Measurements from ENCODE around the gene WNK2.
A peak's percentile ranks its signal among the peaks of the same experiment; 100 is the strongest.

Gene WNK2

DNA sequence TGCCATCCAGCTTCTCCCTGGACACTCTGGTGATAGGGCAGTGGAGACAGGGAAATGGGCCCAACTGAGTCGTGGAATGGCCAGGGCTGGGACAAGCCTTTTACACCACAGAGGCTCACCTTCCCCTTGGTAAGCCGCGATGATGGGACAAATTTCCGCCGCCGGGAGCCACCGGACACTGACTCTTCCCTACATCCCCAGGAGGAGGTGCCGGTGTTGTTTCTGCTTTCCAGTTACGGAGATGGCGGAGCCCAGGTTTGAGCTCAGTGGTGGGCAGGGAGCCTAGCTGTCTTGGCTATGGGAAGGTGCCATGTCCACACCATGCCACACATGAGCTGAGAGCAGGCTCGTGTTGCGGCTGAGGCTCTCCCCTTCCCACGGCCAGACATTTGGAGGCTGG, 19.9 kb upstream of the WNK2 start:
- ATAC-seq, result no peak

DNA sequence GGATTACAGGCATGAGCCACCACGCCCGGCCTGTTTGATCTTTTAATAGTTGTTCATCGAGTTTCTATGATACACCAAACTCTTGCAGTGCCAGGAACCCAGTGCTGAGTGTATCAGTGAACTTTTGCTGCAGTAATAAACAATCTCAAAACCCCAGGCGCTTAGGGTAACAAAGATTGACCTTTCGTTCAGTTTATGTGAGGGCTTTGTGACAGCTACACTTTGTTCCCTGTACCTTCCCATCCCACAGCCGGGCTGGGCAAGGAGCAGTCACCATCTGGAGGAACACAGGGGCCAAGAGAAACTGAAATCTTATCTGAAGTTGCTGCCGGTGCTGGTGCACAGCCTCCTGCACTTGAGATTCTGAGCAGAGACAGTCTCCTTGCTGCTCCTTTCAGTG, 17.2 kb upstream of the WNK2 start:
- ATAC-seq, result no peak

DNA sequence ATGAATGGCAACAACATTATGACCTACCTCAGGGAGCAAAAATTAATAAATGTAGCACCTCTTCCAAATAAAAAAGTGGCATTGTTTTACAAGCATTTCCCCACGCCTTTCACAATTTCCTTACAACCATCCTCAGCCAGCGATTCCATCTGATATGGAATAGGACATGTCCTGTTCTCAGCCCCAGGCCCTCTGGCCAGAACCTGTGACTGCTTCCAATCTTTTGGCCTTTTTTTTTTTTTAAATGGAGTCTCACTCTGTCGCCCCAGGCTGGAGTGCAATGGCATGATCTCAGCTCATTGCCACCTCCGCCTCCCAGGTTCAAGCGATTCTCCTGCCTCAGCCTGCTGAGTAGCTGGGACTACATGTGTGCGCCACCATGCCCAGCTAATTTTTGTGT, 16.8 kb upstream of the WNK2 start:
- ATAC-seq, result no peak

DNA sequence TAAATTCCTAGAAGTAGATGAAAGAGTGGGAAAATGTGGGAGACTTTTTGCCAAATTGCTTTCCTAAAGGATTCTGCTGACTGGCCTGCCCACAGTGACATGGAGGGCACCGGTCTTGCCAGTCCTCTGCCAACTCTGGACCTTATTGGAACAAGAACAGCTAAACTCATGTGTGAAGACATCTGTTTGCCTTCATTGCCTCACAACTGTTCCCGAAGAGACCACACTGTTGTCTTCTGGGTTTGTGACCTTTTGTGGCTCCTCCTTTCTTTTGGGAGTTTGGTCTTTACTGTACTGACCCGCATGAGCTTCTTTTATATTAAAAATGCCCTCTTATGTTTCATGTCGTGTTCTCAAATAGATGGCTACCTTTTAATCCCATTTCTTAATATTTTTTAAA, 16.1 kb upstream of the WNK2 start:
- ATAC-seq, result no peak

DNA sequence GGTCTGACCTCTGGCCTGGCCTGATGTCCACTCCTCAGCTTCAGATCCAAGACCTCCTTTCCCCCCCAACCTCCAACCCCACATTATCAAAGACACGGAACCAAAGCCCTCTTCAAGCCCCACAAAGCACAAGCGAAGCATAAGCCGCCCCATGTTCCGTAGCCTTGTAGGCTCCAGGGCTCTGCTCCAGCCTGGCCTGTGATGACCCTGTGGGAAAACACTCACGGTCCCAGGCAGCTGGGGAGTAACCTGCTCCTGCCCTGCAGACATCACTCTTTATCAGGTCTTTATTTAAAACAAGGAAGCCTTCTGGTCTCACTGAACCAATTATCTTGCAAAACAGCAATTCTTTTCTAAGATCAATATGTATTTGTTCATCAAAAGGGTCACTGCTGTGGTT, 15.4 kb upstream of the WNK2 start:
- ATAC-seq, result no peak

DNA sequence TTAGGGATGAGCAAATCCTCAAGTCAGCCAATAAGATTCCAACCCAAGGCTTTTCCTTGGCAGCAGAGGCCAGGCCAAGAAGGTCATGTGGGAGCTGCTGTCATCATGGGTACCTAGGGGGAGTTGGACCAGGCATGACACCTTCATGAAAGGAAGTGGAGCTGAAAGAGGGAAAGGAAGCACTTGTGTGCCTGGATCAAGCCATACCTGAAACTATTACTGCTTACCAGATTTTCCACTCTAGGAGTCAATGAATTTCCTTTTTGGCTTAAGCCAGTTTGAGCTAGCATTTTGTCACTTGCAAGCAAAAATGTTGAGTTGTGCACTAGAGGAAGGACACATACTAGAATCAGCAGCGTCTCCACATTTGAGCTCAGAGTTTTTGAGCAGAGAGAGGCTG, 14.5 kb upstream of the WNK2 start:
- no peak for ATAC-seq

DNA sequence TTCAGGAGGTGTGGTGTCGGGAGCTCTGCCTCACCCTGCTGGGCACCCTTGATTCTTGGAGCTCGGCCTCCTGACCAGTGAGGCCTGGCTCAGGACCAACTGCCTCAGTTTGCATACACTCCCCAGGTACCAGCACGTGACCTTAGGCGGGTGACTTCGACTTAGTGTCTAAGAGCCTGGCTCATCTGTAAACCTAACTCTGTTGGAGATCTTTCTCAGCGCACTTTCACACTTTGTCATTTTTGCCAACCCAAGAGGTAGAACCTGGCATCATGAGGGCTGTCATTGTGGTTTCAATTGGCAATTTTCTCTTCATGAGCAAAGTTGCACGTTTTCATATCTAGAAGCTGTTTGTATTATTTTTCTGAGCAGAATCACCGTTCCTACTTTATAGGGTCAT, 13.4 kb upstream of the WNK2 start:
- no peak for ATAC-seq

DNA sequence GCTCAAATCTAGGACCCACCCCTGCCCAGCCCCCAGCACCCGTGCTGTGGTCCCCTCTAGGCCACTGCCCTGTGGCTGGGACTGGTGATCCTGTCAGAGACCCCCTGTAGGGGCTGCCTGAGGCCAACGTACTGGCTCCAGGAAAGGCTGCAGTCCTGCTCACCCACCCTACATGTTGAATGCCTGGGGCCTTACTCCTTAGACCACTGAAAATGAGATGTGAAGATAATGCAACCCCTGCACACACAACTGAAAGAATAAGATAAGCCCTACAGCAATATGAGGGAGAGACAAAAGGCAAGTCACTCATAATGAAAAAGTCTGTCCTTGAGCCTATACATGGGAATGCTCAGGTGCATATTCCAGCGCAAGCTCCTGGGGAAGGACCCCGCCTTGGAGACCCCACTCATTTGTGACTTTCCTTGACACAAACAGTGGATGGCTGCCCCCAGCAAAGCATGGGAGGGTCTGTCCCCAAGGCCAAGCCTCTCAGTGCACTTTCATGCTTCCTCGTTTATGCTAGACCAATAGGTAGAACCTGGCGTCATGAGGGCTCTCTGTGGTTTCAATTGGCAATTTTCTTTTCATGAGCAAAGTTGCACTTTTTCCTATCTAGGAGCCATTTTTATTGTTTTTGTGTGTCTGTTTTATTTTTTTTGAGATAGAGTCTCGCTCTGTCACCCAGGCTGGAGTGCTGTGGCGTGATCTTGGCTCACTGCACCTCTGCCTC, 12.5 kb upstream of the WNK2 start:
- no peak for ATAC-seq

DNA sequence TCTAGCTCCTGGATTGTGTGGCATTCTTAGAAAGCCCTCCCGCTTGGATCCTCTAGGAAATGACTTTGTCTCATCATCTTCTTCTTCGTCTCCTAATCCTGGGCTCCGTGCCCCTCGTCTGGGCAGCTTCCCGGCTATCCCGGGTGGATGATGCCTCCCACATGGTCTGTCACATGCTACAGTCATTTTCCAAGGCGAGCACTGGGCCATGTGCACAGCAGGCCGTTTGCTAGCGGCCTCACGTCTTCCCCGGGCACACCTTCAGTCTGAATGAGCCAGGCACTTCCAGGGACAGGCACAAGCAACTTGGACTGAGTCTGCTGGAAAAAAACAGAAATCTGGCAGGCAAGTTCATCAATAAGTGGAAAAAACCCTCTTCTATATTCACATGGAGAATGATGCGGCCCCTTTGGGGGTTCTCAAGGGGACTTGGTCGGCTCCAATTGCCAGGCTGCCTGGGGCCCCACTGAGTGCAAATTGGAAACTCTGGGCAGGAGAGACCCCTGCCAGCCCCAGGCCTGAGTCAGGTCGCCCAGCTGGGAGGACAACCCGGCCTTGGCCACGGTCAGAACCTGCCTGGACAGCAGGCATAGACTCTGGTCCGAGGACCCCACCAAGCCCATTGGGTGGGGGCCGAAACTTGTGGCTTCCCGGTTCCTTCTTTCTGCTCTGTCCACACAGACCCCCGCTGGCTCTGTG, 11.1 kb upstream of the WNK2 start:
- ATAC-seq, result no peak

DNA sequence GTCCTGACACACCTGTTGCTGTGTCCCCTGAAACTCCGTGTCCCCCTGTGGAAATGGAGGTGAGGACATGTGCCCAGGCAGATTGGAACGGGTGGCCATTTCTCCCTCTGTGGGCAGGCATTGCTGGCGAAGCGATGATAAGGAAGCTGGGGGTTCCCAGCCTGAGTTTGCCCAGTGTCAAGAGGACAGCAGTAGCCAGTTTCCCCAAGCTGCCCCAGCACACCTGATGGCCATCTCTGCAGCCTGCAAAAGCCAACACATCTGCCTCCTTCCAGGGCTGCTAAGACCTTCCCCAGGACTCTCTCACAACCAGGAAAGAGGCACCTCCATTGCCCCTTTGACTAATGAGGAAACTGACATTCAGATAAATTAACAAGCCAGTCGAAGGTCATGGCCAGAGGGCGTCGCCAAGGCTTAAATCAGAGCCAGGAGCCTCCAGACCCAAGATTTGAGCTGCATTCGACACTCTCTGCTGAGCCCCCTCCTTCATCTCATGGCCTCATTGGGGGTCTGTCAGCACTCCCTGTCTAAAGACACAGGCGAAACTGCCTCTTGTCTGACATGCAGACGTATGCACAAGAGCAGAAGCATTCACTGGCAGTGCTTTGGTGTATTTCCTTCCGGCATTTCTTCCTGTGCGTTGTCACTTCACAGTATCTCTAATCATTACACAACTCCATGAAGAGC, 10.4 kb upstream of the WNK2 start:
- no peak for ATAC-seq

DNA sequence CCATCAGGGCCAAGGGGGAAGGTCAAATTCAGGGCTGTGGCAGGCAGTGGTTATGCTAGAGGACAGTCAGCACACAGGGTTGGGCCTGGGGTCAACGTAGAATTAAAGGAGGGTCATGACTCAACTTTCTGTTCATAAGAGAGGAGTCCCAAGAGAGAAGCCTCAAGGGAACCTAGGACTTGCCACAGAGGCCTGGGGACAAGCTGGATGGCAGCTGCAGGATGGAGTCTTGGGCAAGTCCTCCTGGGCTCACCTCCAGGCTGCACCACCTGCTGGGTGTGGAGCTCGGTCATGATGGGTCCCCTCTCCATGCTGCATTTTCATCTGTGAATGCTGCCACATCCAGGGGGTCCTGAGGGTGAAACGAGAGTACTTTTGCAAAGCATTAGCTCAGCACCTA, 9.0 kb upstream of the WNK2 start:
- no peak for ATAC-seq

DNA sequence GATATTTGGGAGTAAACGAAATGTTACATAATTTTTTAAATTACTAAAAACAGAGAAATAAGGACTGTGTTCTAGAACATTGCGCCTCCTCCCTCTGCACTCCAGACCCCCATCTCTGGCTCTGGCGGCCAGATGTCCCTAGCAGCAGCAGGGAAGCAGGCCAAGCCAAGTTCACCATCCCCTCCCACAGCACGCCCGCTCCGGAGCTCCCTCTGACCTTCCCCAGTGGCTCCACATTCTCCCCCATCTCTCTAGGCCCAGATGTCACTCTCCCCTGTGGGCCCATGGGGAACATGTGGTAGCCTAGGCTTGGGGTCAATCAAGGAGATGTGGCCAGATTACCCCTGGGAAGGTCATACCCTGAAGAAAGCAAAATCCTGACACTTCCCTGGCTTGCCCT, 6.3 kb upstream of the WNK2 start:
- ATAC-seq, result no peak

DNA sequence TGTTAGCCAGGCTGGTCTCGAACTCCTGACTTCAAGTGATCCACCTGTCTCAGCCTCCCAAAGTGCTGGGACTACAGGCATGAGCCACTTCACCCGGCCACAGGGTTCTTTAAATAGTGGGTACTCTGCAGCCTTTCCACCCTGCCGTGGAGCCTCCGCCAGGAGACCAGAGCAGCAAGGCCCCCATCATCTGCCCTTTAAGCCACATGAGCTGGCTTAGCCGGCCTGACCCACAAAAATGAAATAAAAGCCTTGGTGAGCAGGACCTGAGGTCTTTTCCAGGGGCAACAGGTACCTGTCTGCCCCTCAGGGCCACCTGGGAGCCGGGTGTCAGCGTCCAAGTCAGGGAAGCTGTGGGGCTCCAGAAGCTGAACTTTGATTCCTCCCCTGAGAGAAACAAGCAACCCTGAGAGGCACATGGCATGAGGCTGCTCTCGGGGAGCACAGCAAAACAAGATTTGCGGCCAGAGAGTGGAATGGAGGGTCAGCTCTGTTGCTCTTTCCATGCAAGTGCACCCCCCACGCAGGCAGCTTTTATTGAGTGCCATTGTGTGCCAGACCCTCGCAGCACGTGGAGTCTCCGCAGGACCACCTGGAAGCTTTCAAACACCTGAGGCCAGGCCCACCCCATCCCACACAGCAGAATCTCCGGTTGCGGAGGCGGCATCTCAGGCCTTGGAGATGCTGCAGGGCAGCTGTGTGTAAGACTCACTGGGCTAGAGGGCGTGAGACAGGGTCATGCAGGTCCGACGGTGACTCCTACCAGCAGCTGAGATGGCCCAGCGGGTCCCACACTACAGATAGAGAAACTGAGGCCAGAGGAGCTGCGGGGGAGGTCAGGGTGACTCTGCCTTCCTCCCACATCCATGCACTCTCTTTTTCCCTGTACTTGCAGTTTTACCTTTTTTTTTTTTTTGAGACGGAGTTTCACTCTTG, 4.8 kb upstream of the WNK2 start:
- ATAC-seq, result no peak

DNA sequence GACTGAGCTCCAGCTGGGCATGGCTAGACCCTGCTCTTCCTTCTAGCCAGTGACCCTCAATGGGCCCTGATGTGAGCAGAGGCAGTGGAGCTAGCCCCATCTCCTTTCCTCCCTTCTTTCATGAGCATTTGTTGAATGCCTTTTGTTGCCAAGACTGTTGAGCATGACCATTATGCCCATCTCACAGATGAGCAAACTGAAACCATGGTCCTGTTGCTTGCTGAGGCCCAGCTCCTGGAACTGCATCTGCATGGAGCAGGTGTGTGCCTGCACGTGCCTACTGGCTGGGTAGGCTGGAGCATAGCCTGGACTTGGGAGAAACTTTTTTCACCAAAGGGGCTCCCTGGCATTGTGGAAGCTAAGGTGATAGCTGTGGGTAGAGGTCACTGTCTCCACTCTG, 3.0 kb upstream of the WNK2 start:
- no peak for ATAC-seq

DNA sequence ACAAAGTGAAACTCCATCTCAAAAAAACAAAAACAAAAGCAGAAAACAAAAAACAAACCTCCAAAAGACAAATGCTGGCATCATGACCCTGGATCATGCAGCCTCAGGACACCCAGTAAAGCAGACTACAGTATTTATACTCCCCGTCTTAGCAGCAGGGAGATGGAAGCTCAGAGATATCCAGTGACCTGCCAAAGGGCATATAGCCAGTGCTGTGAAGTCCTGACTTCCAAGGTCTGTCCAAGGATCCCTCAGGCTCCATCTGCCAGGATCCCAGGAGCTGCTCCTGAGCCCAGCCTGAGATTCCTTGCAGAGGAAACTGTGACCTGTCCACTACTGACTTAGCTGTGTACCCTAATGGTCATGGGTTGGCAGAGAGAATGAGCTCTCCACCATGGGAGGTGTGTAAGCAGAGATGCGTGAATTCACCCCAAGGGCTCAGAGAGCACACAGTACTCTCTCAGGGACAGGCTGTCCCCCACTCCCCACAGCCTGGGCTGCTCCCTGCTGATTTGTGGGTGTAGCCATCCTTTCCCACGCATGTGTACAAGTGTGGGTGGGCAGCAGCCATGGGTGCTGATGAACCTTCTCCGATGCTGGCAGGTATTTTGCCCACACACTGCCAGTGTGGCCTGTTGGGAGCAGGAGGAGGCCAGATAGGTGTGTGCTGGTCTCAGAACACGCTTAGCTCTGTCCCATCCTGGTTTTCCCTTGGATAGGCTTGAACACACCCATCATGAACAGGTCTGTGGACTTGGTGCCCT, 2.1 kb upstream of the WNK2 start:
- no peak for ATAC-seq

DNA sequence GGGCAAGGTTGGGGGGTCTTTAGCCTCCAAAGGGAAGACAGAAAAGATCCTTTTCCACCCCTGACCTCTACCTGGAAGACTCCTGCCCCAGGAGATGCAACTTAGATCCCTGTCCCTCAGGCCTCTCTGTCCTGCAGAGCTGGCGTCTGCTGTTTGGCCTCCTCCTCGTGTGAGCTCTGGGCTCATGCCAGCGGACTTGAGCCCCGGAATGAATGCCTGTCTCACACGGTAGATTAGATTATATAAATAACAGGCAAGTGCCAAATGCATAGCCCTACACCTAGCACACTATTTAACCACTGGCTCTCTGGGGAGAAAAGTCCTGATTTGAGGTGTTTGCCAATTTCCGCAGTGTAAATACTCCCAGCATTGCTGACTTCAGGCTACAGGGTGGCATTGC, 1.4 kb upstream of the WNK2 start:
- ATAC-seq, result no peak

DNA sequence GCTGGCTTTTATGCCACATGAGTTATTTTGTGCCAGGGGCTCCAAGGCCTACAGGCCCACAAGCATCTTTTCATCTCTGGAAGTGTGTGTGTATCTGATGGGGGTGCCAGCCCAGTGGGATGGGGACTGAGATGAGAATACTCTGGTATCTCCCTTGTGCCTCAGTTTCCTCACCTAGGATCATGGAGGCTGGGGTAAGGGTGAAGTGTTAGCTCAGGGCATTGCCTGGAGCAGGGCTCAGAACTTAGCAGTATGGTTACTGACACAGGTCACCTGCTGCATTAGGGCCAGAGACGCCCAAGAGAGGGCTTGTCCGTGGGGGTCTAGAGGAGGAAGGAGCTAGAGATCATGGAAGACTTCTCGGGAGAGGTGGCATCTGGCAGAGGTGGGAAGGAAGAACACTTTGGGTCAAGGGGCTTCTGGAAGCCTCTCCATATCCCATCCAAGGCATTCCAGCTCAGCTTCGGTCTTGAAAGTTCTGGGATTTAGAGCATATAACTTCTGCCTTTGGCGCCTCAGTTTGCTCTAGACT, 742 bp upstream of the WNK2 start:
- ATAC-seq, result no peak

DNA sequence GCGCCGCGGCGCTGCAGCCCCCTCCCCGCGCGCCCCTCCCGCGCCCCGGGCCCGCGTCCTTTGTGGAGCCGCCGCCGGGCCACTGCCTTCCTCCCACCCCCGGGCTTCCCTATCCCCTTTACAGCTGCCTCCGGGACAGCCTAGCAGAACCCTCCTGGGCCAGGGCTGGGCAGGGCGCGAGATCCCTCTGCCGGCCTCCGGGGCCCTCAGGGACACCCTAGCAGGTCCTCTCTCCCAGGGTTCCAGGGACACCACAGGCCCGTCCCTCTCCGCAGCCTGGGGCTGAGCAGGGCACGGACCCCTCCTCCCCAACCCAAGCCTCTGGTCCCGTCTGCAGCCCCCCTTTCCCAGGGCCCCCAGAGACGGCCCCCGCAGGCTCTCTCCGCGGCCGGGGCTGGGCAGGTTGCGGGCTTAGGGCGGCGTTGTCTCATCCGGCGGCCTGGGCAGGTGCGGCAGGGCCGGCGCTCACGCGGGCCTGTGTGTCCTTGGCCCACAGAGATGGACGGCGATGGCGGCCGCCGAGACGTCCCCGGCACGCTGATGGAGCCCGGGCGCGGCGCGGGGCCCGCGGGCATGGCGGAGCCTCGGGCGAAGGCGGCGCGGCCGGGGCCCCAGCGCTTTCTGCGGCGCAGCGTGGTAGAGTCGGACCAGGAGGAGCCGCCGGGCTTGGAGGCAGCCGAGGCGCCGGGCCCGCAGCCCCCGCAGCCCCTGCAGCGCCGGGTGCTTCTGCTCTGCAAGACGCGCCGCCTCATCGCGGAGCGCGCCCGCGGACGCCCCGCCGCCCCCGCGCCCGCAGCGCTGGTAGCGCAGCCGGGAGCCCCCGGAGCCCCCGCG, 710 bp downstream of the WNK2 start:
- peak; percentile 27 to 28 for ATAC-seq

DNA sequence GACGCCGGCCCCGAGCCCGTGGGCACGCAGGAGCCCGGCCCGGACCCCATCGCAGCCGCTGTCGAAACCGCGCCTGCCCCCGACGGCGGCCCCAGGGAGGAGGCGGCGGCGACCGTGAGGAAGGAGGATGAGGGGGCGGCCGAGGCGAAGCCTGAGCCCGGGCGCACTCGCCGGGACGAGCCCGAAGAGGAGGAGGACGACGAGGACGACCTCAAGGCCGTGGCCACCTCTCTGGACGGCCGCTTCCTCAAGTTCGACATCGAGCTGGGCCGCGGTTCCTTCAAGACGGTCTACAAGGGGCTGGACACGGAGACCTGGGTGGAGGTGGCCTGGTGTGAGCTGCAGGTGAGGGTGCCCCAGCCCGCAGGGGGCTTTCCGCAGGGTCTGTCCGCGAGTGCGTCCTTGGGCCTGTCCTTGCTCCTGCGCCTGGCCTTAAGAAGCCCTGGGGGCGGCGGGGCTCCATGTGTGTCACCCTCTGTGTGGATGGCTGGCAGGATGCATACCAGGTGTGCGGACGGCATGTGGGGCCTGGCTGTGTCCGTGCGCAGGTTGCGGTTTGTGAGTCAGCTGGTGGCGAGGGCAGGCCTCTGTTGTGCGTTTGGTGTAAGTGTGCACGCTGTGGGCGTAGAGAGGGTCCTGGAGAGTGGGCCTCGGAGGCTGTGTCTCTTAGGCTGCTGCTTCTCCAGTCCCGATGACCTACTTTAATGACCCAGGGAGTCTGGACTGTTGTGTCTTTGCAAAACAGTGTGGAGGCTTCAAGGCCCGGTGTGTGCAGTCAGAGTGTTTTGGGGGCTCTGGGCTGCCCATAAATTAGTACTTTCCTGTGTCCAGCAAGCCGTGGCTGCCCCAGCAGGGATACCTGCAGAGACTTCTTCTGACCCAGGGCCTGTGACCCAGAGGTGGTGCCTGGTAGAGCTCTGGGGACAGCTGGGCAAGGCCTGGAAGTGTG, 1.6 kb downstream of the WNK2 start:
- no peak for ATAC-seq
